Measurements from ENCODE around the gene MSRB2. TPM values are rescaled to one million over a fixed set of nuclear protein-coding genes. Genes with fewer than 3 reads are reported as not detected.

The MSRB2 gene
- total RNA-seq, 2 experiments from 2014 or later = 6.9 to 9.1 TPM

- Mint-ChIP-seq H3K9me3 (no peaks in the 10 kb centered on the region), H3K27me3 (peaks cover 54% of the 10 kb centered on the region), H3K27ac (no peak overlapping the region), H3K4me1 (ENCODE audit: low read depth) (peaks cover 6% of the 10 kb centered on the region), H3K36me3 (ENCODE audit: low read depth) (no peaks in the 10 kb centered on the region), H3K4me3 (no peak overlapping the region)
- no peak for DNase-seq
- POLR2A ChIA-PET = no interaction called here
- ATAC-seq = no peak
- no peak for TF ChIP-seq CTCF (IDR thresholded peaks at IDR 0.05)
- CTCF ChIA-PET = no interaction called here
- intact Hi-C loops (cut with micrococcal nuclease) = no loop called here
These were observed 76.0 kb downstream of the MSRB2 start for GRCh38 chr10:23171232-23171876.

Other genes starting within 250 kb of the MSRB2 start
- gene ARMC3, start 167.5 kb upstream of the MSRB2 start, total RNA-seq = not detected
- not detected for gene PTF1A, start 96.7 kb downstream of the MSRB2 start, total RNA-seq
- under 1 TPM; 0.25 to 0.32 TPM for gene C10orf67, start 249.2 kb downstream of the MSRB2 start, total RNA-seq

All from activated CD8-positive, alpha-beta T cell treated with anti-CD3 and anti-CD28 coated beads for 36 hours (primary cell).